H1 (cell line): Measurements from ENCODE around the gene MRPL43. TPM values are rescaled to one million over a fixed set of nuclear protein-coding genes. Genes with fewer than 3 reads are reported as not detected.

ENCODE experiments used
- EGR1 ChIP-seq: IDR thresholded peaks from 2 replicates; pipeline ENCODE4 v1.6.1; 2011; ENCODE audit warnings: low read depth, low read length, borderline replicate concordance
- FOSL1 ChIP-seq: IDR thresholded peaks from 2 replicates; pipeline ENCODE4 v1.6.1; 2011; ENCODE audit warnings: mild to moderate bottlenecking, low read depth, low read length, moderate library complexity; ENCODE audit not compliant: insufficient read depth
- GTF2F1 ChIP-seq: IDR thresholded peaks from 2 replicates; pipeline ENCODE4 v1.6.1; 2012; ENCODE audit warnings: low read depth, low read length, improper control_type of control experiment, borderline replicate concordance
- KDM4A ChIP-seq: IDR thresholded peaks from one replicate; pipeline ENCODE4 v1.7.1; 2012; ENCODE audit warnings: low read depth, mild to moderate bottlenecking, moderate library complexity, low read length, inconsistent platforms; ENCODE audit not compliant: severe bottlenecking
- KDM5A ChIP-seq: fragments of 200-600 bp; IDR thresholded peaks from 2 replicates; pipeline ENCODE4 v1.7.1; 2012; ENCODE audit warnings: mild to moderate bottlenecking, low read length, inconsistent platforms, mixed read lengths
- RXRA ChIP-seq: IDR thresholded peaks from 2 replicates; pipeline ENCODE4 v1.6.1; 2011; ENCODE audit warnings: low read depth, mild to moderate bottlenecking, low read length, moderate library complexity; ENCODE audit not compliant: insufficient read depth
- TAF1 ChIP-seq: IDR thresholded peaks from 2 replicates; pipeline ENCODE4 v1.6.1; 2011; ENCODE audit warnings: mild to moderate bottlenecking, low read depth, low read length
- TAF7 ChIP-seq: optimal IDR thresholded peaks from 2 replicates; pipeline ENCODE3; 2011; ENCODE audit warnings: low read depth, mild to moderate bottlenecking, inconsistent platforms, low read length, moderate library complexity, borderline replicate concordance
- polyA plus RNA-seq, 7 experiments: library from polyadenylated mRNA; depleted of rRNA in 3 of 7; stranded (reverse) in 5 of 7; unstranded in 2 of 7; fragments of >200 nt in 5 of 7; fragments of 200-250 nt in 2 of 7; gene quantifications; 1 replicate in 5 of 7; 2 replicates in 1 of 7; 4 replicates in 1 of 7; pipeline versions ENCODE4 v1.2.1 to v1.2.3, GENCODE V29; 2011 to 2013; ENCODE audit warnings: missing spikeins in 2 of 7, mixed read lengths in 2 of 7
- total RNA-seq: library from RNA; stranded (reverse); fragmentation: NEBNext Ultra II Directional; extraction: Animal tissue kit (Norgen Biotek cat#: 25700); gene quantifications from 2 replicates; pipeline ENCODE4 v1.2.1, GENCODE V29; 2021
- TF ChIP-seq, protein P1 (sequence below): IDR thresholded peaks from 2 replicates; pipeline ENCODE4 v1.6.1; 2012; ENCODE audit warnings: inconsistent platforms
- TF ChIP-seq, protein P2 (sequence below): fragments of 300-600 bp; sonication (generic); IDR thresholded peaks from 2 replicates; pipeline ENCODE4 v1.7.1; 2012; ENCODE audit warnings: low read length, moderate library complexity, mild to moderate bottlenecking, inconsistent platforms; ENCODE audit not compliant: insufficient replicate concordance

Gene MRPL43
- total and polyA plus RNA-seq, 2 of the 8 experiments (the other 6 are each of a cell fraction or from before 2014, with no cell fraction given): 74.1 to 149 TPM

DNA sequence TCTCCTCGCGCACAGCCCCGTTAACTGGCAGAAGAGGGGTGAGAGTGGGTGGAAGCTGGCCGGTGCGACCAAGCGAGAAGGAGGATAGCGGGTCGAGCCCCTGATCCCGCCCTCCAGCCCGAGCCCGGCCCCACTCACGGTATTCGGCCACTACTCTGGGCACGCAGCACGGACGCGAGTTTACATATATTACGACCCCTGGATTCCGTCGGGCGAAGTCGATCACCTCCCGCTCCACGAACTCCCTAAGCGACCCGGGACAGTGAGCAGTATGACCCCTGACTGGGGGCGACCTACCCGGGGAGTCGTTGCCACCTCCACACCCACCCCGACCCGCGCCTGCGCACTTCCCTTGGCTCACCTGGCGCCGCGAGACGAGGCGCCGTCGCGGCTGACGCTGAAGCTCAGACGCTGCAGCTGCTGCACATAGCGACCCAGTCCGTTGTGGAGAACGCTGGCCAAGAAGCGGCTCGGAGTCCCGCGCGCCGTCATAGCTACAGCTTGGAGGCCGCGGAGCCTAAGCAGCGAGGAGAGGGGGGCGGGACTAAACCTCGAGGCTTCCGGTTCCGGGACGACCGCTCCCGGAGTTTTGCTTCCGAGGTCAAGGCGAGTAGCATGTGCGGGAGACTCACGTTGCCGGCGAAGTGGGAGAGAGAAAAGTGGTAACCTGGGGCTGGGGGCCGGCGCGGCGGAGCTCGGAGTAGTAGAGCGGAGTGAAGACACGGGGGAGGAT is at the start of gene MRPL43, which contains the start of gene TWNK (continued):
- TF ChIP-seq KDM4A: peak; percentile 71
- TF ChIP-seq TAF7: no peak
- TF ChIP-seq FOSL1: no peak
- TF ChIP-seq, protein P1, sequence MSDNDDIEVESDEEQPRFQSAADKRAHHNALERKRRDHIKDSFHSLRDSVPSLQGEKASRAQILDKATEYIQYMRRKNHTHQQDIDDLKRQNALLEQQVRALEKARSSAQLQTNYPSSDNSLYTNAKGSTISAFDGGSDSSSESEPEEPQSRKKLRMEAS: peak; percentile 97
- TF ChIP-seq, protein P2, sequence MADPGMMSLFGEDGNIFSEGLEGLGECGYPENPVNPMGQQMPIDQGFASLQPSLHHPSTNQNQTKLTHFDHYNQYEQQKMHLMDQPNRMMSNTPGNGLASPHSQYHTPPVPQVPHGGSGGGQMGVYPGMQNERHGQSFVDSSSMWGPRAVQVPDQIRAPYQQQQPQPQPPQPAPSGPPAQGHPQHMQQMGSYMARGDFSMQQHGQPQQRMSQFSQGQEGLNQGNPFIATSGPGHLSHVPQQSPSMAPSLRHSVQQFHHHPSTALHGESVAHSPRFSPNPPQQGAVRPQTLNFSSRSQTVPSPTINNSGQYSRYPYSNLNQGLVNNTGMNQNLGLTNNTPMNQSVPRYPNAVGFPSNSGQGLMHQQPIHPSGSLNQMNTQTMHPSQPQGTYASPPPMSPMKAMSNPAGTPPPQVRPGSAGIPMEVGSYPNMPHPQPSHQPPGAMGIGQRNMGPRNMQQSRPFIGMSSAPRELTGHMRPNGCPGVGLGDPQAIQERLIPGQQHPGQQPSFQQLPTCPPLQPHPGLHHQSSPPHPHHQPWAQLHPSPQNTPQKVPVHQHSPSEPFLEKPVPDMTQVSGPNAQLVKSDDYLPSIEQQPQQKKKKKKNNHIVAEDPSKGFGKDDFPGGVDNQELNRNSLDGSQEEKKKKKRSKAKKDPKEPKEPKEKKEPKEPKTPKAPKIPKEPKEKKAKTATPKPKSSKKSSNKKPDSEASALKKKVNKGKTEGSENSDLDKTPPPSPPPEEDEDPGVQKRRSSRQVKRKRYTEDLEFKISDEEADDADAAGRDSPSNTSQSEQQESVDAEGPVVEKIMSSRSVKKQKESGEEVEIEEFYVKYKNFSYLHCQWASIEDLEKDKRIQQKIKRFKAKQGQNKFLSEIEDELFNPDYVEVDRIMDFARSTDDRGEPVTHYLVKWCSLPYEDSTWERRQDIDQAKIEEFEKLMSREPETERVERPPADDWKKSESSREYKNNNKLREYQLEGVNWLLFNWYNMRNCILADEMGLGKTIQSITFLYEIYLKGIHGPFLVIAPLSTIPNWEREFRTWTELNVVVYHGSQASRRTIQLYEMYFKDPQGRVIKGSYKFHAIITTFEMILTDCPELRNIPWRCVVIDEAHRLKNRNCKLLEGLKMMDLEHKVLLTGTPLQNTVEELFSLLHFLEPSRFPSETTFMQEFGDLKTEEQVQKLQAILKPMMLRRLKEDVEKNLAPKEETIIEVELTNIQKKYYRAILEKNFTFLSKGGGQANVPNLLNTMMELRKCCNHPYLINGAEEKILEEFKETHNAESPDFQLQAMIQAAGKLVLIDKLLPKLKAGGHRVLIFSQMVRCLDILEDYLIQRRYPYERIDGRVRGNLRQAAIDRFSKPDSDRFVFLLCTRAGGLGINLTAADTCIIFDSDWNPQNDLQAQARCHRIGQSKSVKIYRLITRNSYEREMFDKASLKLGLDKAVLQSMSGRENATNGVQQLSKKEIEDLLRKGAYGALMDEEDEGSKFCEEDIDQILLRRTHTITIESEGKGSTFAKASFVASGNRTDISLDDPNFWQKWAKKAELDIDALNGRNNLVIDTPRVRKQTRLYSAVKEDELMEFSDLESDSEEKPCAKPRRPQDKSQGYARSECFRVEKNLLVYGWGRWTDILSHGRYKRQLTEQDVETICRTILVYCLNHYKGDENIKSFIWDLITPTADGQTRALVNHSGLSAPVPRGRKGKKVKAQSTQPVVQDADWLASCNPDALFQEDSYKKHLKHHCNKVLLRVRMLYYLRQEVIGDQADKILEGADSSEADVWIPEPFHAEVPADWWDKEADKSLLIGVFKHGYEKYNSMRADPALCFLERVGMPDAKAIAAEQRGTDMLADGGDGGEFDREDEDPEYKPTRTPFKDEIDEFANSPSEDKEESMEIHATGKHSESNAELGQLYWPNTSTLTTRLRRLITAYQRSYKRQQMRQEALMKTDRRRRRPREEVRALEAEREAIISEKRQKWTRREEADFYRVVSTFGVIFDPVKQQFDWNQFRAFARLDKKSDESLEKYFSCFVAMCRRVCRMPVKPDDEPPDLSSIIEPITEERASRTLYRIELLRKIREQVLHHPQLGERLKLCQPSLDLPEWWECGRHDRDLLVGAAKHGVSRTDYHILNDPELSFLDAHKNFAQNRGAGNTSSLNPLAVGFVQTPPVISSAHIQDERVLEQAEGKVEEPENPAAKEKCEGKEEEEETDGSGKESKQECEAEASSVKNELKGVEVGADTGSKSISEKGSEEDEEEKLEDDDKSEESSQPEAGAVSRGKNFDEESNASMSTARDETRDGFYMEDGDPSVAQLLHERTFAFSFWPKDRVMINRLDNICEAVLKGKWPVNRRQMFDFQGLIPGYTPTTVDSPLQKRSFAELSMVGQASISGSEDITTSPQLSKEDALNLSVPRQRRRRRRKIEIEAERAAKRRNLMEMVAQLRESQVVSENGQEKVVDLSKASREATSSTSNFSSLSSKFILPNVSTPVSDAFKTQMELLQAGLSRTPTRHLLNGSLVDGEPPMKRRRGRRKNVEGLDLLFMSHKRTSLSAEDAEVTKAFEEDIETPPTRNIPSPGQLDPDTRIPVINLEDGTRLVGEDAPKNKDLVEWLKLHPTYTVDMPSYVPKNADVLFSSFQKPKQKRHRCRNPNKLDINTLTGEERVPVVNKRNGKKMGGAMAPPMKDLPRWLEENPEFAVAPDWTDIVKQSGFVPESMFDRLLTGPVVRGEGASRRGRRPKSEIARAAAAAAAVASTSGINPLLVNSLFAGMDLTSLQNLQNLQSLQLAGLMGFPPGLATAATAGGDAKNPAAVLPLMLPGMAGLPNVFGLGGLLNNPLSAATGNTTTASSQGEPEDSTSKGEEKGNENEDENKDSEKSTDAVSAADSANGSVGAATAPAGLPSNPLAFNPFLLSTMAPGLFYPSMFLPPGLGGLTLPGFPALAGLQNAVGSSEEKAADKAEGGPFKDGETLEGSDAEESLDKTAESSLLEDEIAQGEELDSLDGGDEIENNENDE: no peak
- TF ChIP-seq KDM5A: 0 out of 2 replicates have a peak, but pooled peaks have one; percentile 40
- no peak for TF ChIP-seq GTF2F1
- TF ChIP-seq EGR1: no peak
- TF ChIP-seq RXRA: no peak
- peak; percentile 81 for TF ChIP-seq TAF1
